Choroid plexus epithelial cell (primary cell): ENCODE data around the gene LBHD2.

Experiments used
- DNase-seq: peaks from one replicate; pipeline ENCODE4 v3.0.0-alpha.2; 2010; ENCODE audit warnings: low read depth
- H3K4me3 ChIP-seq: 2 replicates; pipeline ENCODE4 v1.5.1; 2011; ENCODE audit warnings: low read depth, mild to moderate bottlenecking, control low read depth, low read length, moderate library complexity
- TF ChIP-seq, protein P1 (sequence below): conservative IDR thresholded peaks from 2 replicates; pipeline ENCODE4 v1.5.1; 2011; ENCODE audit warnings: low read depth, mild to moderate bottlenecking, control low read depth, inconsistent platforms, low read length, moderate library complexity

The LBHD2 gene

DNA sequence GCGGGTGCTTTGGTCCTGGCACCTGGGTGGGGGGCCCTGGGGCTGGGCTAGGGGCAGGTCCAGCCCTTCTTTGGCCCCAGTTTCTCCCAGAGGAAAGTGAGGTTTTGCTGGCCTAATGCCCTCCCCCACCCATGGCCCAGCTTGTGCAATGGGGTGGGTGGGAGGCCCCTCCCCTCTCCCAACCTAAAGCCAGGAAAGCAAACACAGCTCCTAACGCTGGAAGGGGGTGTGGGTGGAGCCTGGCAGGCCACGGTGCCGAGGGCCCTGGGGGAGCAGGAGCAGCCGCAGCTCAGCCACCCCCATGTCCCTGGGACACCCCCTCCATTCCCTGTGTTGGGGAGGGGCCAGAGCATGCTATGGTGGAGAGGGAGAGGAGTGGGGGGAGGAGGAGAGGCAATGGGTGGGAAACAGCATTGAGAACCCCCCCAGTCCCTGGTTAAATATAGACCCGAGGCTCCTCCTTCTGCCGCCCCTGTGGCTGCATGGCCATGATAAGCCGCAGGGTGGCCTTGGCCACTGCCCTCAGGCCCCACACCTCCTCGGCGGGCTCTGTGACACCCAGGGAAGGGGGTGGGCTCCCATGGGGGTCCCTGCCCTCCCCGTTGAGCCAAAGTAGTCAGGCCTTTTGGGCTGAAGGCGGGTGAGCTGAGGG, 15.2 kb downstream of the LBHD2 start:
- TF ChIP-seq, protein P1, sequence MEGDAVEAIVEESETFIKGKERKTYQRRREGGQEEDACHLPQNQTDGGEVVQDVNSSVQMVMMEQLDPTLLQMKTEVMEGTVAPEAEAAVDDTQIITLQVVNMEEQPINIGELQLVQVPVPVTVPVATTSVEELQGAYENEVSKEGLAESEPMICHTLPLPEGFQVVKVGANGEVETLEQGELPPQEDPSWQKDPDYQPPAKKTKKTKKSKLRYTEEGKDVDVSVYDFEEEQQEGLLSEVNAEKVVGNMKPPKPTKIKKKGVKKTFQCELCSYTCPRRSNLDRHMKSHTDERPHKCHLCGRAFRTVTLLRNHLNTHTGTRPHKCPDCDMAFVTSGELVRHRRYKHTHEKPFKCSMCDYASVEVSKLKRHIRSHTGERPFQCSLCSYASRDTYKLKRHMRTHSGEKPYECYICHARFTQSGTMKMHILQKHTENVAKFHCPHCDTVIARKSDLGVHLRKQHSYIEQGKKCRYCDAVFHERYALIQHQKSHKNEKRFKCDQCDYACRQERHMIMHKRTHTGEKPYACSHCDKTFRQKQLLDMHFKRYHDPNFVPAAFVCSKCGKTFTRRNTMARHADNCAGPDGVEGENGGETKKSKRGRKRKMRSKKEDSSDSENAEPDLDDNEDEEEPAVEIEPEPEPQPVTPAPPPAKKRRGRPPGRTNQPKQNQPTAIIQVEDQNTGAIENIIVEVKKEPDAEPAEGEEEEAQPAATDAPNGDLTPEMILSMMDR: no peak
- H3K4me3 ChIP-seq: no peak overlapping the region
- DNase-seq: no peak

DNA sequence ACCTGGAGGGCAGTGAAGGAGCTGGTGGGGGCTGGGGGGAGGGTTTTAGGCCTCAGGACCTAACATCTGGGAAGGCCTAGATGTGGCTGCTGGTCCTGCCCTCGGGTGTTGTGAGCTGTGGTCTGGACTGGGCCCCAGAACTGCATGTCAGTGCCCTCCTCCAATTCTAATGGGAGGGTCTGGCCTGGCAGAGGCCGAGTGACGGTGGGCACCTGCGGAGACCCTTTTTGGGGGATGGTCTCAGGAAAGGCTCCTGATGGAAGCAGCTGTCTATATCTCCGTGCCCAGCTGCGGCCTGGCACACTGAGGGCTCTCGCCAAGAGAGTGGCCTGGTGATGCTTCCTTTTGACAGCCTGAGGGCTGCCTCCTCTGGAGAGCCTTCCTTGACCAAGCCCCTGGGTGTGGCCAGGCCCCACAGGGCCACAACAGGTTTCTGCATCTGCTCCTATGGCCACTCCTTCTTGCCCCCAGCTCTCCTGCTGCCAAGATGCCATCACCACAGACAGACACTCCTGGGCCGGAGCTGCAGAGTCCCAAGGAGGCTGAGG, 15.8 kb downstream of the LBHD2 start:
- TF ChIP-seq, protein P1: no peak
- DNase-seq: no peak
- no peak overlapping the region for H3K4me3 ChIP-seq

DNA sequence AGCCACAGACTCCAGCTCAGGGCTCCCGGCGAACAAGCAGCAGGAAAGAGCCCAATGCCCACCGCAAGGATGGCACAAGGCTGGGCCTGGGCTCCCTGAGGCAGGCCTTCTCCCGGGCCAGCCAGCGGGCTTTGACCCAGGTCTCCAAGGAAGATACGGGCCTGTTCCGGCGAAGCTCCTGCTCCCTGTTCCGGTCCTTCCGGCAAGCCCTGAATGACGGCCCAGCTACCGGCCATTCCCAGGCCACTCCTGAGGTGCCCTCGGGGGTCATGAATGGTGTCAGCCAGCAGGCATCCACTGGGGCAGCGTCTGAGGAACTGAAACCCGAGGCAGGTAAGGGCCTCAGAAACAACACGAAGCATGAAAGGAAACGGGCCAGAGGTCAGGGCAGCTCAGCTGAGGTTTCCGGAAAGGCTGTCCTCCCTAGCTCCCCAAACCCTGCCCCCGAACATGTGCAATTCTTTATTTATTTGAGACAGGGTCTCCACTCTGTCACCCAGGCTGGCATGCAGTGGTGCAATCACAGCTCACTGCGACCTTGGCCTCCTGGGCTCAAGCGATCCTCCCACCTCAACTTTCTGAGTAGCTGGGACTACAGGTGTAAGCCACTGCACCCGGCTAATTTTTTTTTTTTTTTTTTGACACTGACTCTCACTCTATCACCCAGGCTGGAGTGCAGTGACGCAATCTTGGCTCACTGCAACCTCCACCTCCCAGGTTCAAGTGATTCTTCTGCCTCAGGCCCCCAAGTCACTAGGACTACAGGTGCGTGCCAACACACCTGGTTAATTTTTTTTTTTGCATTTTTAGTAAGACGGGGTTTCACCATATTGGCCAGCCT, 16.5 kb downstream of the LBHD2 start:
- no peak overlapping the region for H3K4me3 ChIP-seq
- TF ChIP-seq, protein P1: no peak
- DNase-seq: no peak

DNA sequence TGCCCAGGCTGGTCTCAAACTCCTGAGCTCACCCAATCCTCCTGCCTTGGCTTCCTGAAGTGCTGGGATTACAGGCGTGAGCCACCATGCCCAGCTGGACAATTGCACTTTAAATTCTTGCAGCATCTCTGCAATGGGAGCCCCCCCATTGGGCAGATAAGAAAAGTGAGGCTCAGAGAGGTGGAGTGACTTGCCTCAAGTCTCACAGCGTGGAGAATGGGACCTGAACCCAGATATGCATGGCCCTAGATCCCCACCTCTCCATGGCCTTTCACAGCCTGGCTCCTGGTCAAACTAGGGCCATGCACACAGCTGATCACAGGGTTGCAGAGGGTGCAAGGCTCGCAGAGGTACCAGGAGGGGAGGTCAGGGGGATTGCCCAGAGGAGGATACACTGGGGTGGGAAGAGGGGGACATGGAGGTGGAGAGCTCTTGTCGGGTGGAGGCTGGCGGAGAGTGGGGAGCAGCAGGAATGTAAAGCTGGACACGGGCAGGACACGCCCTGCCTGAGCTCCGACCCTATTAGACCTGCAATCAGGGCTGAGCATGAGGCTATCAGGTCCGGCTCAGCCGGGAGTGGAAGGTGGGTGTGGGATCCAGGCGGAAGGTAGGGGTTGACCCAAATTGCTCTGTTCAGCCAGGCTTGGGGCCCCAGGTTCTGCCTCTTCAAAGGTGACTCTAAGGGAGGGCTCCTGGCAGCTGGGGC, 17.4 kb downstream of the LBHD2 start:
- H3K4me3 ChIP-seq: no peak overlapping the region
- no peak for DNase-seq
- TF ChIP-seq, protein P1: no peak

DNA sequence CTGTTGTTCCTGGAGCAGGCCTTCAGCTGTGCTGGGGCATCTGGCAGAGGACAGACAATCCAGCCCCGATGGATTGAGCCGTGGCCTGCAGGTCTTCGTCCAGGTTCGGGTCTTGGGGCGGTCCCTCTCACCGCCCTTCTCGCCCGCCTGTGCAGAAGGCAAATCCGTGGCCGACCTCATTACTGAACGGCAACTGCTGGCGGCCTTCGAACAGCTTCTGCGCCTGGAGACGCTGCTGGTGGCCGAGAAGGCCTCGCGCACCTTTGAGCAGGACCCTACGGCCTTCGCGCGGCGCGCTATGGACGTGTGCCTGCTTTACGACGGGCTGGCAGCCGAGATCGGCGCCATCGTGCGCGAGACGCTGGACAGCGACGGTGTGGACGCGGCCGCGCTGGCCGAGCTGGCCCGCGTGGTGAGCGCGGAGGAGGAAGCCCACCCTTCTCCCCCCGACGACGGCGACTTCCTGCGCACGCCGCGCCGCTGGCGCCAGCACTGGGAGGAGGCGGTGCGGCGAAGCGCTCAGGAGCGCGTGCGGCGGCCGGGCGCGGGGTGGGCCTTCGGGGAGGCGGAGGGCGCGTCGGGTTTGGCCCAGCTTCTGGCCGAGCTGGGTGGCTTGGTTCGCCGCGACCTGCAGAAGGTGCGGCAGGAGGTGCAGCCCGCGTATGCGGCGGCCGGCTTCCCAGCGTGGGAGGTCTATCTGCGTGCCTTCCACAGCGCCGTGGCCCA, 18.1 kb downstream of the LBHD2 start:
- TF ChIP-seq, protein P1: no peak
- H3K4me3 ChIP-seq: no peak overlapping the region
- DNase-seq: no peak

DNA sequence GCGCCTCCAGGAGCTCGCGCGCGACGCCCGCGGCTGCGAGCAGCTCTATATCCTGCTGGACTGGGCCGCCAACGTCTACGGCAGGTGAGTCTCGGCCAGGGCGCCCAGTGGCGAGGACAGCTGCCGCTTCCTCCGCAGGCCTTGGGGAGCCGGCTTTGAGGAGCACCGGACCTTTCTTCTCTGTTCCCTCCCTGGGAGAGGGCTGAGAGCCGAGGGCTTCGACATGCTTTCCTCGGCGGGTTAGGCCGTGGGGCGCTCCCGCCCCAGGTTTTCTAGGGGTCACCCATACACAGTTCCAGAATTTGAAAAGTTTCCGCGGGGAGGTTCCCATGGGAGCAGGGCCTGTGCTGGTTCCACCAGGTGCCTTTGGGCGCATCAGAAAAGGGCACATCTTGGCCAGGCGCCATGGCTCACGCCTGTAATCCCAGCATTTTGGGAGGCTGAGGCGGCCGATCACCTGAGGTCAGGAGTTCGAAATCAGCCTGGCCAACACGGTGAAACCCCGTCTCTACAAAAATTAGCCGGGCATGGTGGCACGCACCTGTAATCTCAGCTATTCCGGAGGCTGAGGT, 18.8 kb downstream of the LBHD2 start:
- TF ChIP-seq, protein P1: no peak
- no peak overlapping the region for H3K4me3 ChIP-seq
- DNase-seq: no peak
